ENCODE measurements around the gene MAGEB17. TPM values are rescaled to one million over a fixed set of nuclear protein-coding genes. Genes with fewer than 3 reads are reported as not detected.

MAGEB17 gene
- total and polyA plus RNA-seq, 2 of the 8 experiments (the other 6 are each of a cell fraction or from before 2014, with no cell fraction given): 0.48 to 1.1 TPM

DNA sequence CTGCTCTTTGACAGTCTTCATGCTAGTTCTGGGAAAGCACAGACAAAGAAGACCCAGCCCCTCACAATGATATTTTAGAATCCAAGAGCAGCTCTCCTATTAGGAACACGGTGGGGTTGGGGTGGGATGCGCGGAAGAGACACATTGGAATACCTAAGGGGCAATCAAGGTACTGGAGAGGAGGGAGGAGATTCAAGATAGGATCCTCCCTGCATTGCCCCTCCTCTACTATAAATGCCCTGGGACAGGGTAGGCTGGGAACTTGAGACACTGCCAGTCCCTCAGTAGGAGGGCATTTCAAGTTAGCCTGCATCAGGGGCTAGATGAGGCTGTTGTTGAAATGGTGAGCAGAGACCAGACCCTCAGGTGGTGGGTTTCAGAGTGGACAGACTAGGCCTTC is 5.1 kb downstream of the MAGEB17 start:
- Histone ChIP-seq H3K79me1 (ENCODE audit: low read depth, low read length) (no peaks in the 10 kb centered on the region), H2BK120ac (replicated peaks; ENCODE audit: low read depth, low read length) (no peak overlapping the region), H3K4ac (replicated peaks; ENCODE audit: insufficient read length, low read depth, low read length) (no peak overlapping the region), H2BK20ac (ENCODE audit: low read length) (no peak overlapping the region), H3K36me3 (ENCODE audit: control insufficient read depth in 2 of 4, insufficient read depth in 4 of 4, low read length in 3 of 4) (no peaks in the 10 kb centered on the region), H3K9ac (replicated peaks in 1 of 4; ENCODE audit: extremely low read depth in 1 of 4, low read depth in 3 of 4, low read length in 3 of 4) (no peak overlapping the region), H3K18ac (ENCODE audit: extremely low read depth, low read length) (no peak overlapping the region), H2AK5ac (ENCODE audit: low read depth, low read length) (no peak overlapping the region), H2BK15ac (ENCODE audit: low read length) (no peak overlapping the region), H4K5ac (ENCODE audit: insufficient read length, low read depth, low read length) (no peak overlapping the region), H3K79me2 (ENCODE audit: control insufficient read depth in 1 of 2, insufficient read depth in 2 of 2, low read length in 2 of 2) (no peaks in the 10 kb centered on the region), H3K56ac (replicated peaks; ENCODE audit: insufficient read length, low read depth, low read length) (no peak overlapping the region), H4K20me1 (replicated peaks in 1 of 2; ENCODE audit: control insufficient read depth in 1 of 2, insufficient read depth in 2 of 2, low read length in 2 of 2) (no peaks in the 10 kb centered on the region), H3K27me3 (replicated peaks in 1 of 4; ENCODE audit: control insufficient read depth in 3 of 4, extremely low read depth in 1 of 4, insufficient read depth in 3 of 4, low read length in 3 of 4) (no peaks in the 10 kb centered on the region), H3K4me1 (replicated peaks in 1 of 4; ENCODE audit: control insufficient read depth in 3 of 4, insufficient read depth in 4 of 4, low read length in 3 of 4) (no peaks in the 10 kb centered on the region), H3K23me2 (ENCODE audit: low read depth, low read length) (no peaks in the 10 kb centered on the region), H3K14ac (ENCODE audit: insufficient read length) (no peak overlapping the region), H3K27ac (ENCODE audit: low read depth, low read length) (no peak overlapping the region), H3K4me3 (ENCODE audit: extremely low read depth in 1 of 4, insufficient read depth in 2 of 4, low read depth in 3 of 4, low read length in 4 of 4) (no peak overlapping the region), H2BK5ac (ENCODE audit: low read depth, low read length) (no peak overlapping the region), H3K9me3 (ENCODE audit: insufficient read depth in 2 of 2, low read depth in 1 of 2, low read length in 1 of 2) (no peaks in the 10 kb centered on the region), H3K23ac (ENCODE audit: insufficient read length) (no peak overlapping the region), H3K4me2 (ENCODE audit: insufficient read depth in 1 of 2, low read depth in 2 of 2, low read length in 2 of 2) (no peak overlapping the region), H2BK12ac (ENCODE audit: low read depth, low read length) (0 out of 2 replicates have a peak overlapping the region, but pooled peaks have one; percentile 27), H4K8ac (ENCODE audit: extremely low read depth, insufficient read depth, low read length) (no peak overlapping the region), H4K91ac (replicated peaks; ENCODE audit: insufficient read length, low read length) (no peak overlapping the region), H2AFZ (ENCODE audit: low read length) (no peak overlapping the region)
- WGBS, 2 experiments (ENCODE audit: extremely low coverage in 1 of 2, insufficient coverage in 1 of 2, insufficient read length in 1 of 2, insufficient replicate concordance in 2 of 2, low coverage in 1 of 2, low lambda C conversion rate in 2 of 2, missing lambda C conversion rate in 1 of 2): 100% methylated on average over 3 of the region's 3 CpGs; no CpG with 5 or more reads in 1 of the 2 experiments
- TF ChIP-seq TBP (IDR thresholded peaks at IDR 0.05; ENCODE audit: low read depth, low read length): no peak
- TF ChIP-seq TEAD4 (IDR thresholded peaks at IDR 0.05; ENCODE audit: low read depth, low read length): no peak
- TF ChIP-seq JUN (IDR thresholded peaks at IDR 0.05; ENCODE audit: low read depth, low read length): no peak
- TF ChIP-seq CHD2 (IDR thresholded peaks at IDR 0.05; ENCODE audit: low read length): no peak
- FAIRE-seq (no peak), DNase-seq (ENCODE audit: low read depth in 1 of 2, low spot score in 2 of 2) (no peak)
- ChIA-PET POLR2A (ENCODE audit: partially characterized antibody) (no interaction called here), CTCF (ENCODE audit: partially characterized antibody) (no interaction called here)
